ENCODE data around the gene UNC5CL.

UNC5CL gene

DNA sequence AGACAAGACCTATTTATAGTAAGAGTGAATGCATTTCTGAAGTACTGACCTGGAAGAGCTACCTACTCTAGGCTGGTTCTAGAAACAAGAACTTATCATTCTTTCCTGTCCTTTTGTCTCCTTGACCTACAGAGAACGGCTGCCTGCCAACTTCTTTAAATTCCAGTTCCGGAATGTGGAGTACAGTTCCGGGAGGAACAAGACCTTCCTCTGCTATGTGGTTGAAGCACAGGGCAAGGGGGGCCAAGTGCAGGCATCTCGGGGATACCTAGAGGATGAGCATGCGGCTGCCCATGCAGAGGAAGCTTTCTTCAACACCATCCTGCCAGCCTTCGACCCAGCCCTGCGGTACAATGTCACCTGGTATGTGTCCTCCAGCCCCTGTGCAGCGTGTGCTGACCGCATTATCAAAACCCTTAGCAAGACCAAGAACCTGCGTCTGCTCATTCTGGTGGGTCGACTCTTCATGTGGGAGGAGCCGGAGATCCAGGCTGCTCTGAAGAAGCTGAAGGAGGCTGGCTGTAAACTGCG is 22.2 kb upstream of the UNC5CL start:
- no peak for DNase-seq

GRCh38 chr6:41059556-41059955 is 20.5 kb upstream of the UNC5CL start:
- no peak for DNase-seq

DNA sequence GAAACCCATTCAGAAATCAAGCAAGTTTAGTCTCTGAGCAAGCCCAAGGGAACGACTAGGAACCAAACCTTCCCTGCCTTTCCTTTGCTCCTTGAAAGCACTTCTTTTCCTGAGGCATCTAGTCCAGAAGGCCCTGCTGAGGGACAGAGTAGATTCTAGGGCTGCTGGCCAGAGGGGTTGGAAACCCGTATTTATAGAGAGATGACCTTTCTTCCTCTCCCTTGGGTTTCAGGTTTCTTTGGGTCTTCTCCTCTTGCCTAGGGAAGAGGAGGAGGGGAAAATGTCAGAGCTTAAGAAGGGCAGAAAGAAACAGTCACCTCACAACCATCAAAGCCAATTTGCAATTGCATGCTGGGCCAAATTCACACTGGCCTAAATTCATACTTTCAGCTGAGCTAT is 19.8 kb upstream of the UNC5CL start:
- DNase-seq, result no peak

- DNase-seq, result no peak
These were observed 17.9 kb upstream of the UNC5CL start for GRCh38 chr6:41056768-41057490.

DNA sequence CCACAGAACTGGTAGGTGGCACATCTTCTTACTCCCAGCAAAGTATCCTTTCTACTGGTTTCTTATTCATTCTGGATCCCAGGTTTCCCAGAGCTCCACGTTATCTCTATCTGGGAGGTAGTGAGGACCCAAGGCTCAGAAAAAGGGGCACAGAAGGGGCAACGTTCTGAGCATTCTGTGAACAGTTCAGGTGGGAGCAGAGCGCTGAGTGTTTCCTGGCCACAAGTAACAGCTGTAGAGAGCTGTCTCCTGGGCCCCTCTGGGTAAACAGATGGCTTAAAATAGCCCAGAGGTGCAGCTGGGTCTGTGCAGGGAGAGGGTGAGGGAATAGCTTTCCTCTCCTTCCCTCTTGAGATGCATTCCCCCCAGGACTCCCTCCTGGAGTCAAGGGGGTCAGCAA is 16.1 kb upstream of the UNC5CL start:
- DNase-seq, result no peak

DNA sequence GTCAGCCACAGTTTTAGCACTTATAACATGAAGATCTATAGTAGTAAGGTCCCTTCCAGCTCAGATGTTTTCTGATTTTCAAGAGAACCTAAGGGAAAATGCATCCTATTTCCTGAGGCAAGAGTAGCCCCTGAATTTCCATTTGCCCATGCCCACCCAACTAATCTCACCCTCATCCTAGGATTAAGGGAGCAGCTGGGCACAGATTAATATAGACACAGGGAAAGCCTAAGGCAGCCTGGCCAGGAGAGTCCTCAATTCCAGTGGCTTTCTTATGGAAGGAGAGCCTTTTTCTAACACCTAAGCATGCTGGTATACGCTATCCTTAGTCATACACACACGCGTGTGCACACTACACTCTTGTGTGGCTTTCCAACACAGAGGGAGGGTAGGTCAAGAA is 15.5 kb upstream of the UNC5CL start:
- no peak for DNase-seq

GRCh38 chr6:41053041-41053440 is 14.0 kb upstream of the UNC5CL start, which contains the start of gene APOBEC2:
Gene APOBEC2 (plus strand): TSS chr6:41053202. CDS start chr6:41053348, 146 bp downstream.
- no peak for DNase-seq

GRCh38 chr6:41051873-41052272 is 12.9 kb upstream of the UNC5CL start:
- no peak for DNase-seq

GRCh38 chr6:41050536-41050935 is 11.5 kb upstream of the UNC5CL start:
- no peak for DNase-seq

GRCh38 chr6:41049955-41050354 is 10.9 kb upstream of the UNC5CL start:
- no peak for DNase-seq

DNA sequence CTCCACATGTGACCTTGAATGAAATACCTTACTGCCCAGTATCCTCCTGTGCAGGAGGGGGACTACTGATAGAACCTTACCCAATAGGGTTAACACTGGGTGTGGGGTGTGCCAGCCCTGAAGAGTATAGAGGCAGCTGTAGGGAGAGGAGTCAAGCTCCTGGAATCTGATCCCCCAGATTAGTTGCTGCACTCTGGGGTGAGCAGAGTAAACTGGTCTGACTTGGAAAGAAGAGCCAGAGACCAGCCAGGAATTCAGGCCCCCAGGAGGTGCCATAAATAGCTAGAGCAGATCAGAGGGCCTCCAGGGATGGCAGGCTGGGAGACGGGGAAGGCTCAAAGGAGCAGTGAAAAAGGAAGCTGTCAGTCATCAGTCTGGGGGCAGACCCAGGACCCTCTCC is 10.5 kb upstream of the UNC5CL start:
- no peak for DNase-seq

- no peak for DNase-seq
These were observed 9.0 kb upstream of the UNC5CL start for GRCh38 chr6:41047745-41048732.

- no peak for DNase-seq
These were observed 8.3 kb upstream of the UNC5CL start for GRCh38 chr6:41047306-41047705.

DNA sequence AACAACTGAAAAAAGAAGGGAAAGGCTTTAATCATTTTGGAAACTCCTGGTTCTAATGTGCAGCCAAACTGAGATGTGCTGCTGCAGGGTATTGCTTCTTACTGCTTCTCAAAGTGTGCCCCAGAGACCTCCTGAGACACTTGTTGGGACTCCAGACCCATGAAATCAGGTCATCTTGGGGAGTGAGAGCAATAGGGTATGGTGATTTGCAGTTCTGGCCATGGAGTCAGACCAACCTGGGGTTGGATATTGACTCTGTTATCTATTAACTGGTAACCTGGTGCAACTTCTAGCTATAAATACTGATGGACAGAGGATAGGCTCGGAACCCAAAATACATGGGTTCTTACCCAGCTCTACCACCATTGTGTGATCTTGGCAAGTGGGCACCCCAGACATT is 7.1 kb upstream of the UNC5CL start:
- no peak for DNase-seq

- DNase-seq, result peak; percentile 48
These were observed 6.6 kb upstream of the UNC5CL start for GRCh38 chr6:41045664-41046063.

DNA sequence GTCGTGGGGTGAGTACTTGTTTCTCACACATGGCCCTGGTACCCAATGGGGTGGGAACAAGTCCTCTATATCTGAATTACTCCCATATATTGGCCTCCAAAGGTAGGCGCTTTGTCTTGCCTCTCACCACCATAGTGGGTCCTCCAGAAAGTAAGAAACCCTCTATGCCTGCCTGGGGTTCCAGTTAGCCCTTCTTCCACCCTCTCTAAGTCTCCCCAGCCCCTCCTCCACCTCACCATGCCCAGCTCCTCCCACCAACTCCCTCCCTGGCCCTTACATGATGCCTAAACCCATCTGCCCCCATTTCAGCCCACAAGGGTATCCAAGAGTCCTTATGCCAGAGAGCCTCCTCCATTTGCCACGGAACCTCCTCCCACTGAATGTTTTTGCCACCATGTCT is 4.1 kb upstream of the UNC5CL start:
- no peak for DNase-seq

- DNase-seq, result no peak
These were observed 3.4 kb upstream of the UNC5CL start, which contains the start of gene TSPO2 for GRCh38 chr6:41042226-41043055. Gene TSPO2 (plus strand): TSS chr6:41042467. CDS start chr6:41042986, 519 bp downstream.

- no peak for DNase-seq
These were observed 2.0 kb upstream of the UNC5CL start for GRCh38 chr6:41040940-41041536.

DNA sequence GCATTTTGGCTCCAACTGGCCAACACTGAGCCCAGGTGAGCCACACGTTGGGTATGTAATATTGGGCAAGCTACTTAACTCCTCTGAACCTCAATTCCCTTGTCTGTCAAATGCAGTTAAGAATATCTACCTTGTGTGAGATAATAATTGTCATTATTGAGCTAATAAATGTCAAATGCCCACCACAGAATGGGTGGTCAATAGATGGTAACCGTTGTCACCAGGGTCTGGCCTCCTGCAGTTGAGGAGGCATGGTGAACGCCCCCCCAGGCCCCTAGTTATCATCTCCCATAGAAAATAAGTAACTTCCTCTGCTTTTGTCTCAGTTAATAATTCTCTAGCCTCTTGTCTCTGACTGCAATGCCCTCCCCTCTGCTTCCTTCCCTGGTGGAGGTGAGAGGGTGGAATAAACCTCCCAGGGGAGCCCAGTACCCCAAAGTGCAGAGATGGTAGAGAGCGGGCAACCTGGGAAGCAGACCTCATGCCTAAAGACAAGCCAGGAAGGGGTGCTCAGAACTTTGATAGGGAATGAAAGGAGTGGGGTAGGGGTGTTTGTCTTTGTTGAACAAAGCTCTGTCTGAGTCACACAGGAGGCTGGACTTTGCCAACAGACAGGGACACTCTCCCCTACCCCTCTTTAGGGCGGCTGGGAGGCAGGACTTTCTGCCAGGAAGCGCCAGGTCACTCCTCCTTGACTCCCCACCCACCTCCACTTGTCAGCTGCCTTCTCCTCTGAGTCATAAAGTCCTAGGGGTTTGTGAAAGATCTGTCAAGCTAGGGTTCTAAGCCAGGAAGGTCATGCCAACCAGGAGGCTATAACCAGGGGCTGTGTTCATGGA is 1.3 kb upstream of the UNC5CL start:
- DNase-seq, result no peak

- no peak for DNase-seq
These were observed 816 bp downstream of the UNC5CL start for GRCh38 chr6:41038205-41038604.
